ENCODE results near the gene COL15A1. TPM values are rescaled to one million over a fixed set of nuclear protein-coding genes. Genes with fewer than 3 reads are reported as not detected.

The COL15A1 gene
- total and polyA plus RNA-seq, 5 donors from 2014 or later: 0.03 to 0.10 (median 0.06) TPM; not detected in 2

DNA sequence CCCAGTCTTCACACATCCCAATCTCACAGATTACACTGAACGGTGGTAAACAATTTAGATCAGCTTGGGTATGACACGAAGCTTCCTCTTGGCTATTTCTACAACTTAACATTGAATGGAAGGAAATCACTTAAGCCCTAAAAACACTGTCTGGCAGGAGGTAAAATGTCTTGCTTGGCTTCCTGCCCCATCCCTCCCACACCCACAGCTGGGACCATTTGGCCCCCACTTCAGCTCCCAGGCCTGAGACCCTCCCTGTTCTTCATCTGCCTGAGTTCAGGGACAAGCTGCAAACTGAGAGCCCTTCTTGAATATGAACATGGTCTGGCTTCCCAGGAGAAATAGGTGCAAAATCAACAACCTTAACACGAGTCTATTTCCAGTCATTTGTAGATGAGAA lies 3.4 kb upstream of the COL15A1 start:
- no peak overlapping the region for H3K4me3 Mint-ChIP-seq
- DNase-seq: no peak
- Histone ChIP-seq H3K27me3 (ENCODE audit: control insufficient read depth, insufficient read depth, low read length) (peaks cover 35% of the 10 kb centered on the region), H3K4me1 (ENCODE audit: control insufficient read depth, insufficient read depth, low read length, poor library complexity, severe bottlenecking) (peaks cover 3% of the 10 kb centered on the region), H3K4me3 (ENCODE audit: low read depth, low read length) (no peak overlapping the region), H3K36me3 (ENCODE audit: control insufficient read depth, insufficient read depth, low read length) (no peaks in the 10 kb centered on the region), H3K27ac (ENCODE audit: insufficient read depth, low read length, poor library complexity, severe bottlenecking) (no peak overlapping the region), H3K9me3 (ENCODE audit: control insufficient read depth in 2 of 2, low read length in 2 of 2) (no peaks in the 10 kb centered on the region)
- H3K27me3 Mint-ChIP-seq: peaks cover 65% of the 10 kb centered on the region
- no peaks in the 10 kb centered on the region for H3K36me3 Mint-ChIP-seq
- H3K9me3 Mint-ChIP-seq: peaks cover 0 to 2% (median 0%) of the 10 kb centered on the region in 7 donors
- H3K27ac Mint-ChIP-seq: no peak overlapping the region
- ATAC-seq (ENCODE audit: low read depth in 2 of 2): no peak
- peaks cover 0 to 14% (median 2%) of the 10 kb centered on the region in 4 donors for H3K4me1 Mint-ChIP-seq

DNA sequence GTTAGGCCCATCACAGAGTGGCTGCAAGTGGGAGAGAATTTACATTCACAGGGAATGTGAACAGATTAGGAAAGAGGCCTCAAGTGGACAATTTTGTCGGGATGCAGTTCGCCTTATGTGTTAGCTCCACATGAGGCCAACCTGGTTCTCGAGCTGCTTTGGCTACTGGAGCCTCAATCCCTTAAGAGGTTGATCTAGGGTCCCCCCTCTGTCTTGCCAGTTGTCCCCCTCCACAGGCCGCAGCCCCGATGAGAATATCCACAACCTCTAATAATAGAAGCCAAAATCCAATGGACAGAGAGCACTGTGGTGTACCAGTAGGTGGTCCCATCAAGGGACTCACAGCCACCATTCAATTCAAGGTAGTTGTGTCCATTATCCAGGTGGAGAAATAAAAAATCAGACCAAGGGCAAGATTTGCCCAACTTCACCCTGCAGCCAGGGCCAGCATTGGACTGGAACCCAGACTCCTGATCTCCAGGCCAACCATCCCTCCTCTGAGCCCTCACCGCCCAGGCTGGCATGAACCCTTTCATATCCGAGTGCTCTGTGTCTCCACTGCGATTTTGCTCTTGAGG lies 1.7 kb upstream of the COL15A1 start:
- H3K4me1 ChIP-seq (ENCODE audit: control insufficient read depth, insufficient read depth, low read length, poor library complexity, severe bottlenecking): peaks cover 3% of the 10 kb centered on the region
- Mint-ChIP-seq H3K4me3 (peak overlapping the region in 1 of 4 donors; percentile 27), H3K27me3 (peaks cover 66% of the 10 kb centered on the region), H3K9me3 (peaks cover 0 to 2% (median 0%) of the 10 kb centered on the region in 7 donors), H3K4me1 (peaks cover 0 to 14% (median 2%) of the 10 kb centered on the region in 4 donors), H3K36me3 (no peaks in the 10 kb centered on the region), H3K27ac (no peak overlapping the region)
- no peak for DNase-seq
- H3K27me3 ChIP-seq (ENCODE audit: control insufficient read depth, insufficient read depth, low read length): peaks cover 47% of the 10 kb centered on the region
- no peak for ATAC-seq (ENCODE audit: low read depth in 2 of 2)
- no peak overlapping the region for H3K27ac ChIP-seq (ENCODE audit: insufficient read depth, low read length, poor library complexity, severe bottlenecking)
- no peaks in the 10 kb centered on the region for H3K9me3 ChIP-seq (ENCODE audit: control insufficient read depth in 2 of 2, low read length in 2 of 2)
- no peaks in the 10 kb centered on the region for H3K36me3 ChIP-seq (ENCODE audit: control insufficient read depth, insufficient read depth, low read length)
- H3K4me3 ChIP-seq (ENCODE audit: low read depth, low read length): no peak overlapping the region

DNA sequence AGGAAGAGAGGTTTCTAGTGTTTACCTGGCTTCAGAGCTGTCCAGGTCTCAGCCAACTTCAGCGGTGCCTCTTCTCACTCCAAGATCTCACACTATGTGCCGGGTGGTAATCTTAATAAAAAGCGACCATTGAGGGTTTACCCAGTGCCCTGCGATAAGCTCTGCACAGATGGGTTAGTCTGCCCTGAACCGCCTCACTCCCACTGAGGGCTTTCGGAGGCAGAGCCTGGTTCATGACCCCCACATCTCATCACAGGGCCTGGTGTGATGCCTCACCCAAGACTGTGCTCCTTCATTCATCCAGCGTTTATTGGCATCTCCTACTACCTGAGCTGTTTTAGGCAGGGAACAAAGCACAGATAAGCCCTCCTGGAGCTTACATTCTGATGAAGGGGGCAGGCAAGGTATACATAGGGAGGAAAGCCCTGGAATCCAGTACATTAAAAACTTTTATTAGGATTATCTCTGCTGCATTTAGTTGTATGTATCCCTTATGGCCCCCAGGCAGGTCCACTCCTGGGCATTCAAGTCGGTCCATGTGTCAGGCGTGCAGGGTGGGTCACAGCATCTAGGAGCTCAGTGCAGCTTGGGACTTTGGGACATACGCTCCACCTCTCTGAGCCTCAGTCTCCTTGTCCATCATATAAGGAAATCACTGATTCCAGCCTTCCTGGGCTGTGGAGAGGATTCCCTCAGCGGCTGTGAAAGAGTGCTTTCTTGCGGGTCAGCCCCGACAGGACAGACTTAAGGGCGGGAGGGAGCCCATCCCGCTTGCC lies 613 bp upstream of the COL15A1 start:
- H3K36me3 Mint-ChIP-seq: no peaks in the 10 kb centered on the region
- ATAC-seq (ENCODE audit: low read depth in 2 of 2): no peak

DNA sequence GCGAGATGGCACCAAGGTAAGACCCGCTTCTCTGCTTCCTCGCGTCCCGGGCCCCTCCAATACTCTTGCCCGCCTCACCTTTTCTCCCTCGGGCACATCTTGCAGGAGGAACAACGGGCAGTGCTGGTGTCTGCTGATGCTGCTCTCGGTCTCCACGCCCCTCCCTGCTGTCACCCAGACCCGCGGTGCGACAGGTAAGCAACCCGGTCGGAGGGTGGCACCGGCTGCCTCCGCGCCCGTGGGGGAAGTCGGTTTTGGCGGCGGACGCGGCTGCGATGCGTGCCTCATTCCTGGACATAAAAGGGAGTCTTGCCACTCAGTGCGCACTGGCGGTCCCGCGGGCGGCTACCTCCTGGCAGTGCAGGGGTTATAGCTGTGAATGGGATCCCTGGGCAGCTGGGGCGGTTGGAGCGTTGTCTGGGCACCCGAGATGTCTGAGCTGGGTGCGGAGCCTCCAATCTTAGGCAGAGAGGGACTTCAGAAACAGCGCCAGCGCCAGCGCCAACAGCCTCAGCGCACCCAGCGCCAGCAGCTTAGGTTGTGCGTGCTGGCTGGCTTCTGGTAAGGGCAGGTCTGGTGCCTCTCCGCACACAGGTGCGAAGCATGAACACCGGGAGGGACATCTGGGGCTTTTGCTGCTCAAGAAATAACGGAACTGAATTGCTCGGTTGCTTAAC lies 488 bp downstream of the COL15A1 start:
- Mint-ChIP-seq H3K27ac (no peak overlapping the region), H3K9me3 (no peaks in the 10 kb centered on the region), H3K27me3 (peaks cover 69% of the 10 kb centered on the region), H3K36me3 (no peaks in the 10 kb centered on the region), H3K4me3 (peak overlapping the region in 1 of 4 donors; percentile 60), H3K4me1 (peaks cover 0 to 14% (median 2%) of the 10 kb centered on the region in 4 donors)
- peaks cover 38% of the 10 kb centered on the region for H3K27me3 ChIP-seq (ENCODE audit: control insufficient read depth, insufficient read depth, low read length)
- DNase-seq (peak in 1 of 3 donors; percentile 21), ATAC-seq (ENCODE audit: low read depth in 2 of 2) (no peak)
- H3K27ac ChIP-seq (ENCODE audit: insufficient read depth, low read length, poor library complexity, severe bottlenecking): no peak overlapping the region
- no peak overlapping the region for H3K4me3 ChIP-seq (ENCODE audit: low read depth, low read length)
- no peaks in the 10 kb centered on the region for H3K36me3 ChIP-seq (ENCODE audit: control insufficient read depth, insufficient read depth, low read length)
- H3K9me3 ChIP-seq (ENCODE audit: control insufficient read depth in 2 of 2, low read length in 2 of 2): no peaks in the 10 kb centered on the region
- peaks cover 3% of the 10 kb centered on the region for H3K4me1 ChIP-seq (ENCODE audit: control insufficient read depth, insufficient read depth, low read length, poor library complexity, severe bottlenecking)

More for the DNA sequence above, 613 bp upstream of the COL15A1 start:
- Histone ChIP-seq H3K9me3 (ENCODE audit: control insufficient read depth in 2 of 2, low read length in 2 of 2) (no peaks in the 10 kb centered on the region), H3K27me3 (ENCODE audit: control insufficient read depth, insufficient read depth, low read length) (peaks cover 45% of the 10 kb centered on the region), H3K27ac (ENCODE audit: insufficient read depth, low read length, poor library complexity, severe bottlenecking) (no peak overlapping the region), H3K4me1 (ENCODE audit: control insufficient read depth, insufficient read depth, low read length, poor library complexity, severe bottlenecking) (peaks cover 3% of the 10 kb centered on the region), H3K36me3 (ENCODE audit: control insufficient read depth, insufficient read depth, low read length) (no peaks in the 10 kb centered on the region), H3K4me3 (ENCODE audit: low read depth, low read length) (no peak overlapping the region)
- no peak overlapping the region for H3K27ac Mint-ChIP-seq
- H3K27me3 Mint-ChIP-seq: peaks cover 70% of the 10 kb centered on the region
- peaks cover 0 to 14% (median 2%) of the 10 kb centered on the region in 4 donors for H3K4me1 Mint-ChIP-seq
- DNase-seq: no peak
- H3K9me3 Mint-ChIP-seq: peaks cover 0 to 2% (median 0%) of the 10 kb centered on the region in 7 donors
- peak overlapping the region in 1 of 4 donors; percentile 43 for H3K4me3 Mint-ChIP-seq

DNA sequence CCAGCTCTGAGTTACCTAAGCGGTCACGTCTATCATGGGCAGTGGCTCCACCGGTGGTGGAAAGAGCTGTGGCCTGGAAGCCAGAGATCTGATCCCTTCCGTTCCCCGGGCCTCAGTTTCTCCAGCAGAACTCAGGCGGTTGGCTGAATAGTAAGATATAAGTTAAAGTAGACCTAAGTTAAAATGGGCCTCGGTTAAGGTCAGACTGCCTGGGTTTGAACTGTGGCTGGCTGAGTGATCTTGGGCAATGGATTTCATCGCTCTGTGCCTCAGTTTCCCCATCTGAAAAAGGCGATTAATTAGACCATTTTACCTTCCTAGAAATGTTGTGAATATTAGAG lies 997 bp downstream of the COL15A1 start:
- peak overlapping the region in 1 of 4 donors; percentile 60 for H3K4me3 Mint-ChIP-seq
- H3K27me3 ChIP-seq (ENCODE audit: control insufficient read depth, insufficient read depth, low read length): peaks cover 38% of the 10 kb centered on the region
- no peak for ATAC-seq (ENCODE audit: low read depth in 2 of 2)
- H3K27ac ChIP-seq (ENCODE audit: insufficient read depth, low read length, poor library complexity, severe bottlenecking): no peak overlapping the region
- no peak overlapping the region for H3K4me3 ChIP-seq (ENCODE audit: low read depth, low read length)
- H3K4me1 Mint-ChIP-seq: peaks cover 0 to 14% (median 2%) of the 10 kb centered on the region in 4 donors
- peaks cover 3% of the 10 kb centered on the region for H3K4me1 ChIP-seq (ENCODE audit: control insufficient read depth, insufficient read depth, low read length, poor library complexity, severe bottlenecking)
- peaks cover 69% of the 10 kb centered on the region for H3K27me3 Mint-ChIP-seq
- no peaks in the 10 kb centered on the region for H3K36me3 Mint-ChIP-seq
- no peak overlapping the region for H3K27ac Mint-ChIP-seq
- no peaks in the 10 kb centered on the region for H3K9me3 Mint-ChIP-seq
- no peak for DNase-seq
- no peaks in the 10 kb centered on the region for H3K36me3 ChIP-seq (ENCODE audit: control insufficient read depth, insufficient read depth, low read length)
- no peaks in the 10 kb centered on the region for H3K9me3 ChIP-seq (ENCODE audit: control insufficient read depth in 2 of 2, low read length in 2 of 2)

DNA sequence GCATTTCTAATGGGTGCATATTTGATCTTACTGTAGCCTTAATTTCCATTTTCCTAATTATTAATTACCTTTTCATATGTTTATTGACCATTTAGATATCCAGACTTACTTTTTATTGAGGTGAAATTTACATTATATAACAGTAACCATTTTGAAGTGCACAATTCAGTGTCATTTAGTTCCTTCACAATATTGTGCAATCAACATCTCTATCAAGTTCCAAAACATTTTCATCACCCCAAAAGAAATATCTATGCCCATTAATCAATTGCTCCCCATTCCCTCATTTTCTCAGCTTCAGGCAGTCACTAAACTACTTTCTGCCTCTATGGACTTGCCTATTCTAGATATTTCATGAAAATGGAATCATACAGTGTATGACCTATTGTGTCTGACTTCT lies 5.9 kb downstream of the COL15A1 start:
- DNase-seq (no peak), ATAC-seq (ENCODE audit: low read depth in 2 of 2) (no peak)
- H3K27me3 Mint-ChIP-seq: peaks cover 33% of the 10 kb centered on the region
- H3K4me1 Mint-ChIP-seq: peaks cover 0 to 4% (median 0%) of the 10 kb centered on the region in 4 donors
- no peak overlapping the region for H3K4me3 ChIP-seq (ENCODE audit: low read depth, low read length)
- no peaks in the 10 kb centered on the region for H3K36me3 Mint-ChIP-seq
- no peaks in the 10 kb centered on the region for H3K36me3 ChIP-seq (ENCODE audit: control insufficient read depth, insufficient read depth, low read length)
- H3K9me3 Mint-ChIP-seq: peaks cover 0 to 2% (median 0%) of the 10 kb centered on the region in 7 donors
- H3K4me1 ChIP-seq (ENCODE audit: control insufficient read depth, insufficient read depth, low read length, poor library complexity, severe bottlenecking): no peaks in the 10 kb centered on the region
- H3K27ac Mint-ChIP-seq: no peak overlapping the region
- no peaks in the 10 kb centered on the region for H3K9me3 ChIP-seq (ENCODE audit: control insufficient read depth in 2 of 2, low read length in 2 of 2)
- H3K27ac ChIP-seq (ENCODE audit: insufficient read depth, low read length, poor library complexity, severe bottlenecking): no peak overlapping the region
- H3K4me3 Mint-ChIP-seq: no peak overlapping the region
- H3K27me3 ChIP-seq (ENCODE audit: control insufficient read depth, insufficient read depth, low read length): peaks cover 29% of the 10 kb centered on the region

DNA sequence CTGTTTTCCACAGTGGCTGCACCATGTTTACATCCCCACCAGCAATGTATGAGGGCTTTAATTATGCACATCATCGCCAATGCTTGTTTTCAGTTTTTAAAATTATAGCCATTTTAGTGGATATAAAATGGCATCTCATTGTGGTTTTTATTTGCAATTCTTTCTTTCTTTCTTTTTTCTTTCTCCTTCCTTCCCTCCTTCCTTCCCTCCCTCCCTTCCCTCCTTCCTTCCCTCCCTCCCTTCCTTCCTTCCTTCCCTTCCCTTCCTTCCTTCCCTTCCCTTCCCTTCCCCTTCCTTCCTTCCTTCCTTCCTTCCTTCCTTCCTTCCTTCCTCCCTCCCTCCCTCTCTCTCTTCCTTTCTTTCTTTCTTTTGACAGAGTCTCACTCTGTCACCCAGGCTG lies 6.6 kb downstream of the COL15A1 start:
- ATAC-seq (ENCODE audit: low read depth in 2 of 2): no peak
- H3K4me1 ChIP-seq (ENCODE audit: control insufficient read depth, insufficient read depth, low read length, poor library complexity, severe bottlenecking): no peaks in the 10 kb centered on the region
- H3K9me3 ChIP-seq (ENCODE audit: control insufficient read depth in 2 of 2, low read length in 2 of 2): no peaks in the 10 kb centered on the region
- H3K27ac Mint-ChIP-seq: no peak overlapping the region
- no peak overlapping the region for H3K4me3 Mint-ChIP-seq
- peaks cover 22% of the 10 kb centered on the region for H3K27me3 ChIP-seq (ENCODE audit: control insufficient read depth, insufficient read depth, low read length)
- H3K36me3 Mint-ChIP-seq: no peaks in the 10 kb centered on the region
- H3K27ac ChIP-seq (ENCODE audit: insufficient read depth, low read length, poor library complexity, severe bottlenecking): no peak overlapping the region
- H3K9me3 Mint-ChIP-seq: peaks cover 0 to 2% (median 0%) of the 10 kb centered on the region in 7 donors
- no peak for DNase-seq
- no peak overlapping the region for H3K4me3 ChIP-seq (ENCODE audit: low read depth, low read length)
- peaks cover 26% of the 10 kb centered on the region for H3K27me3 Mint-ChIP-seq
- no peaks in the 10 kb centered on the region for H3K36me3 ChIP-seq (ENCODE audit: control insufficient read depth, insufficient read depth, low read length)
- no peaks in the 10 kb centered on the region for H3K4me1 Mint-ChIP-seq

Measured in CD4-positive, CD25-positive, alpha-beta regulatory T cell (primary cell).